ENCODE results near the gene TOM1L2.

The TOM1L2 gene

DNA sequence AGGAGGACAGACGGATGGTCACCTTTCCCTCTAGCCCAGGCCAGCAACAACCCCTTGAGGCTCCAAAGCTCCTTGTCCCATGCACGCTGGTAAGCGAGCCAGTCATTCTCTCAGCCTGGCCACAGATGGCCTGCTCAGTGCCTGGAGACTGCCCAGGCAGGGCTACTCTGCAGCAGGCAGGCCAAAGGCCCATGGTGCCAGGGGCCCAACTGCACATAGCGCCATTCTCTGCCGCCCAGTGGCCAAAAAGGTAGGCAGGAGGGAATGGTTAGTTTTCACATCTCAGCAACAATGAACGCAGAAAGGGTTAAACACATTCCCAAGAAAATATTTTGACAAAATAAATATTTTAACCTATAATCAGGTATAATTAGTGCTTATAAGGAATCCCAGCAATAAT is 127.7 kb downstream of the TOM1L2 start:
- ATAC-seq = no peak

DNA sequence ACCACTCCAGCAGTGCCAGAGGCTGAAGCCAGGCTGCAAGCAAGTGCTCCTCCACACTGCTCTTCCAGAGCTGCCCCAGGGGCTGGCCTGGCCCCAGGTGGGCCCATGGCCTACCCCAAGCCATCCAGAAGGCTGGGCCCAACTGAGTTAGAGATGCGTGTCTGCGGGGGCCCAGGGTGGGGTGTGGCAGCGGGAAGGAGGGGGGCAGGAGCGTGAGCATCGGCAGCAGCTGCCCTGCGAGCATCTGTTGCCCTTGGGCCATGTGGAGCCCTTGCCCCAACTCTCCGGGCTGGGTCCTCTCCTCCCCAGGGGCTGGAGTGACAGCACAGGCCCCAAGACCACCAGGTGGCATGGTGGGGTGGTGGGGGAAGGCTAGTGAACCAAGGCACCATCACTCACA is 128.1 kb downstream of the TOM1L2 start:
- no peak for ATAC-seq

- ATAC-seq = no peak
Measured at GRCh38 chr17:17843096-17843495, 129.1 kb downstream of the TOM1L2 start.

DNA sequence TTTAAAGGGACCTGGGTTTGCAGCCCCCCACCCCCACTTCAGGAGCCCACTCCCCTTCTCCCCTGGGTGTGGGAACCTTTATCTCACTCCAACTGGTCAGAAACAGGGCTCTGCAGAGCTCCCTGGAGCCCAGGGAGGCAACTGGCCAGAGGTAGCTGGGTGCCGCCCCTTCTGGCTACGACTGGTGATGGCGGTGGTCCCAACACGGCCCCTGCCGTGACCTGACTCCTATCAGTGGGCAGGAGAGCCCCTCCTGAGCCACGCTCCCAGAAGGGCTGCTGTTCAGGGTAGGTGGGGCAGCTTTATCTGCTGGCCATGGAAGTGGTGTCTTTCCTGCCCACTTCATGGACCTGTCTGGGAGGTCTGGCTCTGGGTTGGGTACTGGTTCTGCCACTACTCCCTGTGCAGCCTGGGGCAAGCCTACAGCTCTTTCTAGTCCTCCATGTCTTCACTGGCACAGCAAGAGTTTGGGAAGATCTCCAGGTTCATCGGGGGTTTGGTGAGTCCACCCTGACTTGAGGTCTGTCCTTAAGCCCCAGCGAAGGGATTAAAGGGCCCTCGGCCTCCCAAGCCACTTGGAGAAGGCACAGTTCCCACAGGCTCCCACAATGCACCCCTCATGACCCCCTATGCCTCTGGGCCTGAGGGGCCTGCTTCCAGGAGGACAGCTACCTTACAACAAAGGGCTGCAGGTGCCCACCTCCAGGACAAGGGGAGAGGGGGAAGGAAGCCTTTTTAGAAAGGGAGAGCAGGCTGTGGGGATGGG is 129.9 kb downstream of the TOM1L2 start:
- no peak for ATAC-seq

- no peak for ATAC-seq
Measured at GRCh38 chr17:17841601-17842025, 130.6 kb downstream of the TOM1L2 start.

DNA sequence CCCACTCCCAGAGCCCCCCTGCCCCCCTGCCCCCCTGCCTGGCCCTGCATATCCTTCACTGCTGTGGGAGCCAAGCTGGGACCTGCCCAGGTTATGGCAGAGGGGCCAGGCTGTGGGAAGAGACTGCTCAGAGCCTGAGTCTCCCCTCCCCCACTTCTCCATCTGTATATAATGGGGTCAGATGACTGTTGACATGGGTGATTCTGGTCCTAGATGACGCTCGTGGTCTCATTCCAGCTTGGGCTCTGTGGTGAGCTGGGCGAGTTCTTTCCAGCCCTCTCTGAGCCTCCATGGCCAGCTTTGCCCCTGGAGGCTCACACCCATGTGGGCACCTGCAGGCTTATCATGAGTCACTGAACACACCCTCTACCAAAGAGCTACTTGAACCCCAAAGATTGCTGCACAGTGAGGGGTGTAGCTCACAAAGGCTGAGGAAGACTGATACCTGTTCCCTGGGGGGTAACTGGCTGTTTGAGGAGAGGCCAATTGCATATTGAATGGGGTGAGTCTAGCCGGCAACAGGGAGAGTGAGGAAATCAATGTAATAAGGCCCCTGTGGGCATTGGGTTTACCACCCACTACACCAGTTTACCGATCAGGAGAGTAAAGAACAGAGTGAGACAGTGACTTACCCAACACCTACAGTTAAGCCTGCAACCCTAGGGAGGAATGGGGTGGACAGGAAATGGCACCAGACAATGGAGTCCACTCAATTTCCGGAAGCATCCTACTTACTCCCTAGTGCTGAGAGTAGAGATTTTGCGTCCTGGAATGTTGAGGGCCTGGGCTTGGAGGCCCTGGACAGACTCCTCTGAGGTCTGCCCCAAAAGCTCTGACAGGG is 131.2 kb downstream of the TOM1L2 start:
- no peak for ATAC-seq

DNA sequence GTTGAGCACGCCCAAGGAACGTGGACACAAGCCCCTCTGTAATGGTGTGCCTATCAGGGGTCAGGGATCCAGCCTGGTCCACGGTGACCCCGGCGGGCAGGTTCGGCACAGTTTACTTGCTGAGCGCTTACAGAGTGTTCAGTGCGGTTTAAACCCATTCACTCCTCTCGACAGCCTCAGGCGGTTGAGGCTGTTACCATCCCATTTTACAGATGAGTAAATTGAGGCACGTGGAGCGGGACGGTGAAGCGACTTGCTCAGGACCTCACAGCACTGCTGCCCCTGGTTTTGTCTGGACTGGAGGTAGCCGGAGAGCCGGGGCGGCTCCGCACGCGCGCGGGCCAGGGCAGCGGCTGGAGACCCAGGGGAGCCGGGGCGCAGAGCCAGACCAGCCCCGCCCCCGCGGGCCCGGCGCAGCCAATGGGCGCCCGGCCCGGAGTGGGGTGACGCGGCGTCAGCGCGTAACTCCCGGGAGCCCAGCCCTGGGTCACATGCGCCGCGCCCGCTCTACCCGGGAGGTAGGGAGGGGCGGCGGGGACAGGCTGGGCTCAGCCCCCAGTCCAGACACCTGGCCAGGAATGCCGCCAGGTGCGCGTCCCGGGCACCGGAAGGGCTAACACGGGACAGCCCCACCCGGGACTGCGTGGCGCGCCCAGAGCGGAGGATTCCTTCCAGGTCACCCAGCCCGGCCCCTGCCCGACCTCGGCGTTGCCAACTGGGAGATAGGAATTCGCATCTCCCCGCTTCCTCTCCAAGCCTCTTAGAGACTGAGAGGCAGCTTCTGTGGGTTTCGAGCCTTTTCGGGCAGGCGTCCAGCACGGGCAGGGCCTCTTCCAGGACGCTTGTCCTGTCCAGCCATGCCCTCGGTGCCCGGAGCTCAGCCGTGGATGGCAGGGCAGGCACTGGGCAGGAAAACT is 132.2 kb downstream of the TOM1L2 start:
- peak; percentile 82 for ATAC-seq

DNA sequence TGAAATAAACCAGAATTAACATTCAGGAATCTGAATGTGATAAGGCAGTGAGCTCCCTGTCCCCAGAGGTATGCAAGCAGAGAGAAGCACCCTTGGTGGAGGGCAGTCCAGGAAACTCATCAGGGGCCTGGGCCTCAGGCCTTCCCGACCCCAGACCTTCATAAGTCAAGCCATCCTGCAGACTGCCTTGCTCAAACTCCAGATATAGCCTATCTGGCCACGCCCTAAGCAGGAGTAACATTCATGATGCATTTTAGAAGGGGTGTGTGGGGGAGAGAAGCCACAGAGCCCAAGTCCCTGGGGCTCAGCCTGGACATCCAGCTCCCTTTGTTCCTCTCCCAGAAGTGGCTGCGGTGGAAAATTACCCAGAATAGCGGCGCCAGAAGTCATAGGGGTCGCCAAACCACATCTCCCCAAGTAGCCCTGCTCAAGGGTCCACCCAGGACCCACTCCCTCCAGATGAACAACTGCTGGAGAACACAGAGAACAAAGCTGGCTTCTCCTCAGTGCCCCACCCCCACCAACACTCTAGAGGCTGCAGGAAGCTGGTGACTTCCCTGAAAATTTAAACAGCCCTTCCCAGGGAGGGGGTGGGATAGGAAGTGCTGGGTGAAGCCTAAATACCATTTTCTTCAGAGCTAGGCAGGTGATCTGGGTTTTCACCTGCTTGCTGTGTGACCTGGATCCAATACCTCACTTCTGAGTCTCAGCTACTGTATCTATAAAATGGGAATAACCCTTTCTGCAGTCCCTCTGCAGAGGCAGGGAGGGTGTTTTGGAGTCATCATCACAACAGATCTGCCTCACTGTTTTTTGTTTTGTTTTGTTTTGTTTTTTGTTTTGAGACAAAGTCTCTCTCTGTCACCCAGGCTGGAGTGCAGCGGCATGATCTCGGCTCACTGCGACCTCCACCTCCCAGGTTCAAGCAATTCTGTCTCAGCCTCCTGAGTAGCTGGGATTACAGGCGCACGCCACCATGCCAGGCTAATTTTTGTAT is 133.9 kb downstream of the TOM1L2 start:
- no peak for ATAC-seq

GRCh38 chr17:17837380-17837821 is 134.8 kb downstream of the TOM1L2 start:
- no peak for ATAC-seq

DNA sequence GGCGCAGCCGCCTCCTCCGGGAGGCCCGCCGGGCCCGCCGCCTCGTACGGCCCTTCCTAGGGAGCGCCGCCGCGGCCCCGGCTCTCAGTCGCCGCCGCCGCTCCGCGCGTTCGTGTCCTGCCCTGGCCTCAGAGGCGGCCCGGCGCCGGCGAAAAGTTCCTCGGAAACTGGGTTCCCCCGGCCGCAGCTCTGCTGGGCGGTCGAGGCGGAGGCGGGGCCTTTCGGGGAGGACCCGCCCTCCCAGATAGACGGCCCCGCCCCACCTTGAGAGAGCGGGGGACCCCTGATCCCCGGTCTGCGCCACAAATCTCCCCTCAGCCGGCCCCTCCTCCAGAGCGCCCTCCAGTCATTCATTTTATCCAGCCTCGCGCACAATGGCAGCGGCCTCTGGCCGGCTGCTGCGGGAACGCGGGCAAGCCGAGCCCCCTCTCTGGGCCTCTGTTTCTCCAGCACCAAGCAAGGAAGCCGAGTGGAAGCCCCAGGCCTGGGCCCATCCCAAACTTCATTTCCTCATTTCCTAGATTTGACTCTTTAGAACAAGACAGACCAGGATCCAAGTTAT is 135.3 kb downstream of the TOM1L2 start, which contains the start of gene SREBF1:
SREBF1 (minus strand) TSS at position 169 of the 562 bp plus-strand sequence. CDS start 169 bp downstream, outside the sequence.
- ATAC-seq = peak; percentile 8 to 11

- peak; percentile 76 to 78 for ATAC-seq
Measured at GRCh38 chr17:17836250-17836817, 135.9 kb downstream of the TOM1L2 start.

- no peak for ATAC-seq
Measured at GRCh38 chr17:17835415-17836249, 136.6 kb downstream of the TOM1L2 start.

GRCh38 chr17:17834974-17835373 is 137.2 kb downstream of the TOM1L2 start:
- ATAC-seq = no peak

GRCh38 chr17:17833658-17834357 is 138.4 kb downstream of the TOM1L2 start:
- ATAC-seq = no peak

DNA sequence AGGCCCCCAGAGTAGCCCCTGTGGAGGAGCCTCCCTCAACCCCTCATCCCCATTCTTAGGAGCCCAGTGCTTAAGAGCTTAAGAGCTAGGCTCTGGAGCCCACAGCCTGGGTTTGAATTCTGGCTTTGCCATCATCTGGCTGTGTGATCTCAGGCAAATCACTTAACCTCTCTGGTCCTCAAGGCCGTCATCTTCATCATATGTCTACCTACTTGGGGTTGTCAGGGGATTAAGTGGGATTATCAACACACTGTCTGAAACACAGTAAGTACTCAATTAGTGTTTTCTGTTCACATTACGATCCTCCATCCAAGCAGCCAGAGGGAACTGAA is 140.2 kb downstream of the TOM1L2 start:
- ATAC-seq = no peak

DNA sequence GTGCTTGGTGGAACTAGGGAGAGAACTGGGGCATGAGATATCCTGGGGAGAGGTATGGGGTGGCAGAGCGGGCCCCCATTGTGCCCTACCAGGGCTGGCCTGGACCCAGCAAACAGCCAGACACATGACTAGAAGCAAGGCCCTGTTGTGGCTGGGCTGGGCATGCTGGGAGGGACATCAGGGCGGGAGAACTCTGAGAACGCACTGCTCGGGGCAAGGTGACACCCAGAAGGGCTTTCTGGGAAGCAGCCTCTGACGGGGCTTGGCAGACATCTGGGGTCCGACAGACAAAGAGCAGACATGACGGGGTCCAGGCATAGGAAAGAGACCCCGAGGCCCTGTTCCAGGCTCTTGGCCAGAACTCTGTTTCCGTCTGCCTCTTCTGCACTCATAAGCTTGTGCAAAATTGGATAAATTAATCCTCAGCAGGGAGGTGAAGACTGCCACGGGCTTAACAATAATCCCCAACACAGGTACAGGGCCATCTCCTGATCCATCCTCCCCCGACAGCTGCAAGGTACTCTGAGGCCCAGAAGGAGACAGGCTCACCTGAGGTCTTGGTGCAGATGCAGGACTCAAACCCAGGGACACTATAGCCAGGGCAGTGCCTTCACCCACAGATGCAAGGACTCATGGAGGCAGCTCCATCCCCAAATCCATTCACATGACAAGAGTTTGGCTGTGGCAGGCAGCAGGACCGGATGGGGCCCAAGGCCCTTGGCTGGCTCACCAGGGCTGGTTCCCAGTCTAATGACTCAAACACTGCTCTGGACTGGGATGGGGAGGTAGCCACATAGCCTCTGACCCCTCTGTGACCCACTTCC is 140.8 kb downstream of the TOM1L2 start:
- ATAC-seq = no peak

DNA sequence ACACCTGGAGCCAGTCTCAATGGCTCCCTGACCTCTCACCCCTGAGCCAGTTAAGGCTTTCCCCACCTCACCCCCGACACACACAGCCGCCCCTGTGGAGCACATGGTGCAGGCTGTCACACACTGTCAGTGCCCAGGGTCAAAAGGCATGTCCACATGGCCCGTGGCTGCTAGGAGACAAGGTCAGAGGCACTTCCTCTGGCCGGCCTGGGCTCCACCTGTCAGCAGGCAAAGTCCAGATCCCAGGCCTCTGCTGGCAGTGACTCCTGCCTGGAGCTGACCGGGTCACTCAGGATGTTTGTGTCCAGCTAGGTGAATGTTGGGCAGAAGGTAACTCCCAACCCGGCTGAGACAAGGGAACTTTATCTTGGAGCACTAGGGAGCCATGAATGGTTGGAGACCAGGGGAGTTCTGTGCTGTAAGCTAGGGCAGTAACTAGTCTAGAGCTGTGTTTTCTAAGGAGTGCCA is 141.4 kb downstream of the TOM1L2 start:
- ATAC-seq = no peak

DNA sequence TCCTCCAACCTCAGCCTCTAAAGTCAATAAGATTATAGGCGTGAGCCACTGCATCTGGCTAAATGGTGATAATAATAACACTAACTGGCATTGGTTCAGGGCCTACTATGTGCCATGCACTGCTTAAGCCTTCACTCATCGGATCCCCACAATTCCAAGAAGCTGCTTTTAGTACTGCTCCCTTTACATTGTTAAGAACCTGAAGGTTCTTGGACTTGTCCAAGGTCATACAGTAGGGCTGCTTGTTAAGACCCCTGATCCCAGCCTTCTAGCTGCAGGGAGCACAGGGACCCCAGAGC is 142.0 kb downstream of the TOM1L2 start:
- ATAC-seq = no peak

All from activated CD4-positive, CD25-positive, alpha-beta regulatory T cell treated with anti-CD3 and anti-CD28 coated beads, Interleukin-2, amount 50 U/mL, for 24 hours (primary cell).